ENCODE results near the gene CEP164.
A peak's percentile ranks its signal among the peaks of the same experiment; 100 is the strongest.
"Not testable (repeated sequence)": the region's sequence is repeated elsewhere in the genome, so short reads cannot be mapped to it uniquely, and the experiment has no call there.

Gene CEP164

DNA sequence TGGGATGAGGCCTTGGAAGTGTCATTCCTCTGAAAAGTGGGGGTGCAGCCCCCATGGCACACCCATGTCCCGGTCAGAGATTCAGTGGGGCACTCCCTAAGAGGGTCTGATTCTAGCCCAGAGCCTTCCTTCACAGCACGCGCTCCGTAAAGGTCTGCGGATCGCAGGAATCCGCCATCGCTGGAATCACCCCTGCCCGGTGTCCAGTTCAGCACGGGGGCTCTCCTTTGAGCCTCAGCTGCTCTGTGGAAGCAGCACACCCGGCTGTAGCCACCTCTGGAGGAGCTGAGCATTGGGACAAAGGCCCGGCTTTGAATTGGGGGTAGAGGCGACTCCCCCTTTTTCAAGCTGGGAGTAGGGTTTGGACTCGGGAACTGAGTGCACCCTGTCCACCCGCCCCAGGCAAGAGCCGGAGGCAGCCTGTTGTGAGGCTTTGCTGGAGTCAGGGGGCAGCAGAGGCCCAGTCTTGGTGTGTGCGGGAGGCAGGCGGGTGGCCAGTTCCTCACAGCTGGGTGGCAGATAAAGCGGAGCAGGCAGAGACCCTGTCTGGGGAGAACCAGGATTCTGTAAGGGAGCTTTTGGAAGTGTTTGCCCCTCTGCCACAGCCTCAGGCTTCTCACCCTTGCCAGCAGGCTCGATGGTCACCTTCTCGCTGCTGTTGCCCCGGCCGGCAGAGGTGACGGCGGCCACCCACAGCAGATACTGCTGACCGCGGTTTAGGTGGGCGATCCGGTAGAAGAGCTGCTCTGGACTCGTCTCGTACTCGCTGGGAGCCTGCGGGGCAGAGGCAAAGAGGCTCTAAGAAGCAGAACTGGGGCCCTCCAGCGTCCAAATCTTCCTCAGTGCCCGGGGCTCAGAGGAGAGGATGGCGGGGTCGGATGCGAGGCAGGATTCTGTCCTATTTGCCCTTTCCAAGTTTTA is 115.9 kb downstream of the CEP164 start:
- no peak for DNase-seq

DNA sequence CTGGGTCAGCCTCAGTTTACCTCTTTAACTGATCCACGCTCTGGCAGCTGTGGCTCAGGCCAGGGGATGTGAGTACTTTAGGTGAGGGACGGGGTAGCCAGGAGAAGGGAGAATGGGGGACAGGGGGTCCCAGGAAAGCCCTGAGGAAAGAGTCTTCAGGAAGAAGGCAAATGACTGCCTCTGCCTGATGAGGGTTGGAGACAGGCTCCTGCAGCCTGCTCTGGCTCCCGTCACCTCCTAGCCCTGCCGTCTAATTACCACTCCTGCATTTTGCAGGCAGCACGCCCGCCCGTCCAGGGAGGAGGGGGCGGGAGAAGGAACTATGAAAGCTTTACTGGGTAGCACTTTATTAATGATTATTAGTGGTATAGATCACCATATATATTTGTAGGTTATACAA is 116.6 kb downstream of the CEP164 start:
- DNase-seq, result no peak

DNA sequence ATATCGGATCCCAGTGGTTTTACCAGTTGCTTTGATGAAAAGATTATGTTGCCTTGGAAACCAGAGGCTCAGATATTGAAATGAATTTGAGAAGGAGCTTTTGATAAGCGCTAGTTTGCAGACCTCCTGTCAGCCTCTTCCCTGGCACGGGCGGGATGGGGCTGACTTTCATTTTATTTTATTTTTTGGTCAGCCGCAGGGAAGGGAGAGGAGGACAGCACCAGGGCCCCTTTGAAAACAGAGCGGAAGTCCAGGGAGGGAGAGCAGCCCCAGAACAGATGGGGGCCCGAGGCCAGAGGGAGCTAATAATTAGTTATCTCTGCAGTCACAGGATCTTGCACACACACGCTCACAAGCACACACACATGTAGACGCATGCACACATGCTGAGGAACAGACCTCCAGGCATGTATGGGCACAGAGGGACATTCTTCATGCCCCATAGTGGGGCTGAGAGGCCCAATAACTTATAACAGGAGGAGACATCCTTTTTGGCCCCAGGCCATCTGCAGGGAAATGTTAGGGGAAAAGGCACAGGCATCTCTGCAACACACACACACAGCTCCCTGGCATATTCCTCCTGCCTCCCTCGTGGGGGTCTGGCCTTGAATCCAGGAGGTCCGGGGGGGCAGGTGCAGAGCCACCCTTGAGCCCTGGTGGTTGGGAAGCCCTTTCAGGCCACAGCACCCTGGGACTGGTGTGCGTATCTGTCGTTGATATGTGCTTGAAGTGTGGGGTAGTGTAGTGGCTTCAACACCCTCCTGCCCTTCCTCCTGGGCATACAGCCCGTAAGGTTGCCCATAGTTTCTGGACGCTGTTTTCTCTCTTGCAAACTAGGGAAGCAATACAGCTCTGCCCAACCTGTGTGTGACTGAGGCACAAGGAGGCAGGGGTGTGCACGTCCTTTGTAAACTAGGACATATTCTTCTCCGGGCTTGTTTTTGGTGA is 117.3 kb downstream of the CEP164 start:
- DNase-seq, result no peak

DNA sequence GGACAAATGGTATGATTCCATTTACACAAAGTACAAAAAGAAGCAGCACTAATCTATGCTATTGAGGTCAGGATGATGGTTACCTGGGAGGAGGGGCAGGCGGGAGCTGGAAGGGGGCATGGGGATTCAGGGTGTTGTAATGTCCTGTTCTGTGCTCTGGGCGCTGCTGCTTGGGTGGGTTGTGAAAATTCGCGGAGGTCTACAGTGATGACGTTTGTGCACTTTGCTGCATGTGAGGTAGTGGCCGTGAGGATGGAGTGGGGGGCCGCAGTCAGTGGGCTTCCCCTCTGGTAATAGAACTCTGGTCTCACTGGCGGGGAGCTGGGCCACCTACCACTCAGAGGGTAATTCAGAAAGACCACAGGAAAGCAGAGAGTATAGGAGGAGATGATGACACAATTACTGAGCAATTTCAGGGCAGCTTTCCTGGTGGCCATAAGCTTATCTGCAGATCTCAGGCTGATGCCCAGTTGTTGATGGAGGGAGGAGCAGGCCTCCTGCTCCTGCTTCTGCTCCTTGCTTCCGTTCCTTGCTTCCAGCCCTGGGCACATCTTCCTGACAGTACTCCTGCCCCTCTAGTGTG is 121.5 kb downstream of the CEP164 start:
- DNase-seq, result no peak

DNA sequence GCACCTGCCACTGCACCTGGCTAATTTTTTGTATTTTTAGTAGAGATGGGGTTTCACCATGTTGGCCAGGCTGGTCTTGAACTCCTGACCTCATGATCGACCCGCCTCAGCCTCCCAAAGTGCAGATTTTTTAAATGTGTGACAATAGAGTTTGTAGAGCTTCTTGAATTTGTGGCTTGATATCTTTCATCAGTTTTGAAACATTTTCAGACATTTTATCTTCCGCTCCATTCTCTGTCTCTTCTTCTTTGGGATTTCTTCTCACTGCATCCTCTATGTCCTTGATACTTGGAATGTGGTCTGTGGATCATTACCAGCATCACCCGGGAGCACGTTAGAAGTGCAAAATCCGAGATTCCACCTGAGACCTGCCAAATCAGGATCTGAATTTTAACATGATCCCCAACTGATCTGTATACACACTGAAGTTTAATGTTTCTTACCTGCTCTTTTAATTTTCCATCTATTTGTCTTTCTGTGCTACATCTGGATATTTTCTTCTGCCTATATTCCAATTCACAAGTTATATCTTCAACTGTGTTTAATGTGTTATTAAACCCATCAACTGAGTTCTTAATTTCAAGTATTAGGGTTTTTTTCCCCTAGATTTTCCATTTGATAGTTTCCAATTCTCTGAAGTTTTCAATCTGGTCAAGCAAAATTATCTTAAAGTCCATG is 126.4 kb downstream of the CEP164 start:
- DNase-seq, result no peak

DNA sequence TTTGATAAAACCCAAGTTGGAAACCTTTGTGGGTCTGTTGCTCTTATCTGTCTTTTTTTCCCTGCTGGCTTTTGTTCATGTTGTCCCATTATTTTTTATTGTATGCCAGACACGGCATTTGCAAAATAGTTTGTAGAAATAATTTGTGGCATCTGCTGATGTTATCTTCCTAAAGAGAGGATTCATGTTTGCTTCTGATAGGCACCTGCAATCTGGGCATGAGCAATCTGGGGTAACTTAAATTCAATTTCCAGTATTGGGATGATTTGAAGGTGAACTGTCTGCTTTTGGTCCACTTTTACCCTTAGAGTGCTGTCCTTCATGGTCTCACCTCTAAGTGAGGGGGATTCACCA is 126.9 kb downstream of the CEP164 start:
- DNase-seq, result no peak

DNA sequence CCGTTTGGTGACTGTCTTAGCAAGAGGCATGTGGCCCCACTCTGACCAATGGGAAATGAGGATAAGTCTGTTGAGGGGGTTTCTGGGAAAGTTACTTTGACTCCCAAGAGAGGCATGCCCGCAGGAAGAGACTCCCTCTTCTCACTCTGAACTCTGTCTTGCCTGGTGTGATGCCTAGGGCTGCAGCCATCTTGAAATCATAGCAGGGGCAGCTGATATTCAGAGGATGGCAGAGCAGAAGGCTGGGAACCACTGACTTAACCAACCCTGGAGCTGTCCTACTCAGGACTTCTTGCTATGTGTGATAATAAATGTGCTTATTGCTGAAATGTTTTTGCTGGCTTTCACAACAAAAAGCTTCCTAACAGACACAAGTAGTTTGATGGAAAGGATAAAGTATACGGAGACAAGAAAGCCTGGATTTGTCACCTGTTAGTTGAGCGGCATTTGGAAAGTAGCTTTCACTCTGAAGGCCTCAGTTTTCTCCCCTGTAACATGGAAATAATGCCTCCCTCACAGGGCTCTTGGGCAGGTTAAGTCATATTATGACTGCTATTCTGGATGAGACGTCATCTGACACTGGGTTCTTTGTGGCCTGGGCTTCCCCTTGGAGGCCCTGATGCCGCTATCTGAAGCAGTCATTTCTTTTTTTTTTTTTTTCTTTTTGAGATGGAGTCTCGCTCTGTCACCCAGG is 128.5 kb downstream of the CEP164 start:
- no peak for DNase-seq

DNA sequence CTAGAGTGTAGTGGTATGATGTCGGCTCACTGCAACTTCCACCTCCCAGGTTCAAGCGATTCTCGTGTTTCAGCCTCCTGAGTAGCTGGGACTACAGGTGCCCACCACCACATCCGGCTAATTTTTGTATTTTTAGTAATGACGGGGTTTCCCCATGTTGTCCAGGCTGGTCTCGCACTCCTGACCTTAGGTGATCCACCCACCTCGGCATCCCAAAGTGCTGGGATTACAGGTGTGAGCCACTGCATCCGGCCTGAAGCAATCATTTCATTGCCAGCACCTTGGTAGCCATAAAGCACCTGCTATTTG is 129.0 kb downstream of the CEP164 start:
- not testable (repeated sequence) for DNase-seq

DNA sequence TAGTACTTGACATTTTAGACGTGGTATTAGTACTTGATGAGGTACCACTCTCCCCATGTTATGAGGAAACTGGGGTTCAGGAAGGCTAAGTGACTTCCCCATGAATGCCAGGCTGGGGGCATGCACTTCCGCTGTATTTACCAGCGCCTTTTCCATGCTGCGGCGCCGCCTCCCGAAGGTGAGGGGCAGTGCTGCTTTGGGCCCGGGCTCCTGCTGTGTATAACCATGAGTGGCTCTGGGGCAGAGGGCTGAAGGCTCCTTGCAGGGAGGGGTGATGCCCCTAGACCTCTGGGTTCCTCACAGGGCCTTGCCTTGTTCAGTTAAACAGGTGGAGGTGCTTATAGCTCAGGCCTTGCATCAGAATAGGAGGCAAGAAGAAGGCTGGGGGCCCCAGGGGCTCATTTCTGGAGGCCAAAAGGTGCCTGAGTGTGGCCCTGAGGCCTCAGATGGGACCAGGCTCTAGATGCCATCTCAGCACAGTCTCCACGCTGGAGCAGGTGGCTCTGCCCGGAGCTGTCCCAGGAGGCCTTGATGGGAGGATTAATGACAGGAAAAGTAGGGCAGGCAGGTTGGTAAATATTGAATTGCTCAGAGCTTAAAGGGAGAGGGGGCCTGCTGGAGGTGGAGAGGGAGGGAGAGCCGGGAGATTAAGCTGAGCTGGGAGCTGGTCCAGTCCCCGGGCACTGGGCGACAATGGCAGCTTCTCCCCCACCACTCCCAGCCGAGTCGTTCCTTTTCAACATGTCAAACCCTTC is 129.6 kb downstream of the CEP164 start:
- DNase-seq, result no peak

DNA sequence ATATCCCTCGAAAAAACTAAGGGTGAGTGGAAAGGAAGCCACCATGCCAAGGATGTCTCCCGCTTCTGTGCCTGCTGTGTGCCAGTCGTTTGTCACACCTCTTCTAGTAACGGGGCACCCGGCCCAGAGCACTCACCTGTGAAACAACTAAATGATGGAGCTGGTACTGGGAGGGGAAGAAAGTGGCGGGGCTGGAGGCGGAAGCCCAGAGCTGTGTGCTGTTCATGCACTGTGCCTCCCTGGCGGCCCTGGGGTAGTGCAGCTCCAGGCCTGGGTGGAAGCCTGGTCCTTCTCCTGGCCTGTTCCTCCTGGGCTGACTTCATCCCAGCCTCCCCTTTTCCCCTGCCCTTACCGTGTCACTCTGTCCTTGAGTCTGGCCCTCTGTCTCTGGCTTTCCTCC is 130.2 kb downstream of the CEP164 start:
- DNase-seq, result no peak

DNA sequence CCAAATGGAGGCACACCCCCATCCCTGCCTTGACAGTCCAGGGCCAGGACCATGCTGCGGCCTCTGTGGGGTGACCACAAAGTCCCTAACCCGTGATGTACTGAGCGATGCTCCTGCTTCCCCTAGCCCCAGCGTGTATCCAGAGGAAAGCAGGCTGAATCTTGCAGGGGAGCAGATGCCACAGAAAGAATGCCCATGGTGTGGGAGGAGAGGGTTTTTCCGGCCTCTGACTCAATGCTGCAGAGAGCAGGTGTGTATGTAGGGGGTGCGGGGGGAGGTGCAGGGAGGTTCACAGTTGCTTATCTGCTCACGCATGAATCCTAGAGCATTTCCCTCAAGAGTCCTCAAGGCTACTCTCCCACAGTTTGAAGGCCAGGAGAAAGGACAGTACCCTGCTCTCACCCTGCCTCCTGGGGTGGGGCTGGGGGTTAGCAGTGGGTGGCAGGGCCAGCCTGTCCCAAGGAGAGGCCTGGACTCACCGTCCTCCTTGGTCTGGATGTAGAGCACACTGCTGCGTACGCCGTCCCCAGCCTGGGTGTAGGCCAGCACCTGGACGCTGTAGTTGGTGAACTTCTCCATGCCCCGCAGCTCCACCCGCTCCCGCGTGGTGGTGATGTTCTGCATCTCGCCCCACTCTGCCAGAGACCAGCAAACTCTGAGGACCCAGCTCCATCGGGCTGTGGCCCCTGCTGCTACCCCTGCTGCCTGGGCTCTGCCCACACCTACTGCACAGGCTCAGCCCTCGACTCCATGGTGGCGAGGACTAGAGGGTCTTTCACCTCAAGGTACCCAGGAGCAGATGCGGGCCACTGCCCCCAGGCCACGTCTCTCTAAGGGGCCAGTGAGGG is 130.8 kb downstream of the CEP164 start:
- DNase-seq, result no peak

DNA sequence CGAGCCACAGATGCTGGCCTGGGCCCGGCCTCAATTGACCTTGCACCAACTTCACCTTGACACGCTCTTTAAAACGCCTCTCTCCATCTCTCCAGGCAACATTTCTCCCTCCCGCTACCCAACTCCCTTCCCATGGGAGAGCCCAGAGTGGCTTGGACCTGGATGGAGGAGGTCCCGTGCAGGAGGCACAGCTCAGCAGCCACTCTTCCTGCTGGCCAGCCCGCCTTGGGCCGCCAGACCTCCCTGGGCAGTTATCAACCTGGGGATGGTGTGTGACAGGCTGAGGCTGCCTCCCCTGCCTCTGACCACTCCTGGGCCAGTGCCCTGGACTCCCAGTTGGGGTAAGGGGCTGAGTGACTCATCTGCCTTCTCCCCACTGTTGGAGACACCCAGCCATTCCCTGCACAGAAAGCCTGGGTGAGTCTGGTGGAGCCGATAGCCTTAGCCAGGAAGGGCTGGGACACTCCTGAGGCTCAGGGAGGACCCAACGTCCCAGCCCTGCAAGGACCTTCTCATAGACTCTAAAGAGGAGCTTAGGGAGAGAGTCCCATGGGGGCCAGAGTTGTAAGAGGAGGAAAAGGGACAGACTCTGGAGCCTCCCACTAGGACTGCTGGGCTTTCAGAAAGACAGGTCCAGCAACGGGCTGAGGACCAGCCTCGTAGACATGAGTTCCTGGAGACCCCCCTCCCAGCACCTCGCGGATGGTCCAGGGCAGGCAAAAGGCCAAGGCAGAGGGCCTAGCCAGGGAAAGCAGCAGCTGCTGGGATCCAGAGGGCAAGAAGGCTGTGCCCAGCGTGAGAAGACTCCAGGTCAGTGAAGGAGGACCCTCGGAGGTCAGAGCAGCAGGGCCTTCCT is 131.7 kb downstream of the CEP164 start:
- no peak for DNase-seq

DNA sequence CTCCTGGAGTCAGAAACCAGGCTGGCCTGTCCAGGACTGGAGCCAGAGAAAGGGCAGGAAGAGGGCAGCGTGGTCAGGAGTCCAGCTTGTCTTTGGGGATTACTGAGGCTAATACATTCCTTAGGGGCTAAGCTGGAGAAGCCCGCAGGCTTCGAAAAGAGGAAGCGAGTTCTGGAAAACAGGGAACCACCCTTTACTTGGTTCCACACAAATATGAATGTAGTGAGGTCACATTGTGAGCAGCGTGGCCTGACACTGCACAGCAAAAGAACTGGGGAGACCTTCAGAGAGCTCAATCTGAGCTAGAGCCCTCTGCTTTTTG is 132.3 kb downstream of the CEP164 start:
- DNase-seq, result peak in 1 of 2 donors; percentile 16

DNA sequence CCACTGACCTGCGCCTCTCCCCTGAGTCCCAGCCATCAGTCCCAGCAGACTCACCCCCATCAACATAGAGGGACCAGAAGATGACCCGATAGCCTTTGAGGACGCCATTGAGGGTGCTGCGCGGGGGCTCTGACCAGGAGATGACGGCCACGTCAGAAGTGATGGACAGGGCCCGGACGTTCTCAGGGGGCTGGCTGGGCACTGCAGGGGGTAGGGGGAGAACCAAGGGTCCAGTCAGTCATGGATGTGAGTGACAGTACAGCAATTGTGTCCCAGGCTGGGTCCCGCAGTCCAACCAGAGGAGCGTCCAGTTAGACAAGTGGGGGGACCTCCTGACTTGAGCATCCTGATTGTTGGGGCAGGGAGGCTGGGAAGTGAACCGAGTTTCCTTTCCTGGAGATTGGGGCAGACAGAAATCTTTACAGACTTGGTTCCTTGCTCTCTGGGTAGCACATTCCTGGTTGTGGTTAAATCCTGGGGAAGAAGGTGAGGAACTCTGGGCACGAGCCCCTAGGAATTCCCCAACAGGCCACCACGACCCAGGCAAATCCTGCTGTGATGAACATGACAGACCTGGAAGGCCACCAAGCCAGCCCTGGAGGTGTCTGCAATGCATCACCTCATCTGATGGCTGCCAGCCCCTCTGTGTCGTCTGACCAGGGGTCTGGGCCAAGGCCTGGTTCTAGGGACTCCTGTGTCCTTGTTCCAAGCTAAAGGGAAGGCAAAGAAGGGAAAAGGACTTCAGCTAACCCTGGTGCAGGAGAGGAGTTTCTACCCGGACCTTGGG is 133.9 kb downstream of the CEP164 start:
- DNase-seq, result no peak

DNA sequence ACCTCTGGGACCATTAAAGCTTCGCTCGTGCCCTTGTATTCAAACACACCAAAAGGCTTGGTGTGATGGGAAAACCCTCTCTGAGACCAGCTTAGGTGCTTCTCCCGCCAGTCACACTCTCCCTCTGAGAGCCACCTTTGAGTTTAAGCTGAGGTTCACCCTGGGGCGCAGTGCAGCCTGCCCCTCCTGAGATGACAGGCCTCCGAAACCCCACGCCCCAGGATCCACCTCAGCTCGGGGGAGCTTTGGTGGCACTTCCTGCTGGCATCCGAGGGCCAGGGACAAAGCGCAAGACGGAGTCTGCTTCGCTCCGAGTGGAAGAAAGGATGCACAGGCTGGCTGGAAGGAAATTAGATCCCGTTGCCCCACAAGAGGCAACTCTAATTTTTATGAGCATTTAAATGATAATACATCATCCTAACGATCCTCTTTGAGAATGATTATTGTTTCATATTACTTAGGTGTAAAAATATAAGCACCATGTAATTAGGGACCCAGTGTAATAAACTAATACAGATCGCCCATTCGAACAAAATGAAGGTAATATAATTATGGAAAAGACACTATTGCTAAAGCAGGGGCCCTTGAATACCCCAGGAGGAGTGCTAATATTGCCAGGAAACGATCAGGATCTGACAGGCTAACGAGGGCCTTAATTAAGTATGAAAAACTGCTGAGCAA is 134.7 kb downstream of the CEP164 start:
- DNase-seq, result no peak

DNA sequence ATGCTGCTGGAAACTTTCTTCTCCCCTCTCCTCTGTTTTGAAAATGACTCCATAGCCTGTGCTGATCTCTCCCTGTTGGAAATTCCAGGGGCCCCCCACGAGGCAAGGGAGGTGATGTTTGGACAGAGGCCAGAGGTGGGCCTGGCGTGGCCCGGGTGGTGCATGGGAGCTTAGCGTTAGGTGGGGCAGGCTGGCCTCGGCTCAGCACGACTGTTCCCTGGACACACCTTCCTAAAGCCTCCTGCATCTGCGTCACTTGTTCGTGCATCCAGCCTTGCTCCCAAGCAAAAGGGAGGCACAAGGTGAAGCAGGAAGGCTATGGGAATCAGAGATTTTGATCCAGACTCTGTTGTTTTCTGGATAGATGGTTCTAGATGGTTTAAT is 135.2 kb downstream of the CEP164 start:
- no peak for DNase-seq
